Liver (tissue), 3 donors: ENCODE results near the gene RNF8.

Experiments used
- ATF3 ChIP-seq: IDR thresholded peaks from 2 replicates; pipeline ENCODE4 v1.6.1; 2016; ENCODE audit warnings: antibody characterized with exemption
- EGR1 ChIP-seq, 2 donors: IDR thresholded peaks; 2 replicates each; pipeline ENCODE4 v1.6.1; 2016 to 2018; ENCODE audit warnings: antibody characterized with exemption in 2 of 2, low read depth in 2 of 2
- JUND ChIP-seq, 2 donors: IDR thresholded peaks; 2 replicates each; pipeline ENCODE4 v1.6.1; 2016; ENCODE audit warnings: antibody characterized with exemption in 2 of 2
- TAF1 ChIP-seq: conservative IDR thresholded peaks from 2 replicates; pipeline ENCODE4 v1.6.1; 2016; ENCODE audit warnings: antibody characterized with exemption, mild to moderate bottlenecking
- ZBTB33 ChIP-seq: IDR thresholded peaks from 2 replicates; pipeline ENCODE4 v1.6.1; 2016; ENCODE audit warnings: antibody characterized with exemption
- TF ChIP-seq, protein P1 (sequence below): fragments of 150-350 bp; IDR thresholded peaks from 2 replicates; pipeline ENCODE4 v1.5.1; 2017; ENCODE audit warnings: improper control_type of control experiment, low read depth, low read length; ENCODE audit not compliant: missing input control
- TF ChIP-seq, protein P2 (sequence below): IDR thresholded peaks from 2 replicates; pipeline ENCODE4 v1.6.1; 2016; ENCODE audit warnings: antibody characterized with exemption, mild to moderate bottlenecking
- donor health status: healthy.
- donor health status: healthy.

DNA sequence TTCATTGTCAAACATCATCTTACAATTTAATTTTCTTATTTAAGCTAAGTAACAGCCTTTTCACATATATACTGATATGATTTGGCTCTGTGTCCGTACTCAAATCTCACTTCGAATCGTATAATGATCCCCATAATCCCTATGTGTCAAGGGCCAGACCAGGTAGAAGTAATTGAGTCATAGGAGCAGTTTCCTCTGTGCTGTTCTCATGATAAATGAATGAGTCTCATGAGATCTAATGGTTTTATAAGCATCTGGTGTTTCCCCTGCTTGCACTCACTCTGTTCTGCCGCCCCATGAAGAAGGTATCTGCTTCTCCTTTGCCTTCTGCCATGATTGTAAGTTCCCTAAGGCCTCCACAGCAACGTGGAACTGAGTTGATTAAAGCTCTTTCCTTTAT, 54.2 kb downstream of the RNF8 start:
- TF ChIP-seq, protein P1, sequence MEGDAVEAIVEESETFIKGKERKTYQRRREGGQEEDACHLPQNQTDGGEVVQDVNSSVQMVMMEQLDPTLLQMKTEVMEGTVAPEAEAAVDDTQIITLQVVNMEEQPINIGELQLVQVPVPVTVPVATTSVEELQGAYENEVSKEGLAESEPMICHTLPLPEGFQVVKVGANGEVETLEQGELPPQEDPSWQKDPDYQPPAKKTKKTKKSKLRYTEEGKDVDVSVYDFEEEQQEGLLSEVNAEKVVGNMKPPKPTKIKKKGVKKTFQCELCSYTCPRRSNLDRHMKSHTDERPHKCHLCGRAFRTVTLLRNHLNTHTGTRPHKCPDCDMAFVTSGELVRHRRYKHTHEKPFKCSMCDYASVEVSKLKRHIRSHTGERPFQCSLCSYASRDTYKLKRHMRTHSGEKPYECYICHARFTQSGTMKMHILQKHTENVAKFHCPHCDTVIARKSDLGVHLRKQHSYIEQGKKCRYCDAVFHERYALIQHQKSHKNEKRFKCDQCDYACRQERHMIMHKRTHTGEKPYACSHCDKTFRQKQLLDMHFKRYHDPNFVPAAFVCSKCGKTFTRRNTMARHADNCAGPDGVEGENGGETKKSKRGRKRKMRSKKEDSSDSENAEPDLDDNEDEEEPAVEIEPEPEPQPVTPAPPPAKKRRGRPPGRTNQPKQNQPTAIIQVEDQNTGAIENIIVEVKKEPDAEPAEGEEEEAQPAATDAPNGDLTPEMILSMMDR: no peak
- TF ChIP-seq JUND (IDR thresholded peaks at IDR 0.05) (no peak), ATF3 (no peak), TAF1 (no peak), EGR1 (IDR thresholded peaks at IDR 0.05; ENCODE audit: low read depth in 2 of 2) (no peak), ZBTB33 (no peak)
- TF ChIP-seq, protein P2, sequence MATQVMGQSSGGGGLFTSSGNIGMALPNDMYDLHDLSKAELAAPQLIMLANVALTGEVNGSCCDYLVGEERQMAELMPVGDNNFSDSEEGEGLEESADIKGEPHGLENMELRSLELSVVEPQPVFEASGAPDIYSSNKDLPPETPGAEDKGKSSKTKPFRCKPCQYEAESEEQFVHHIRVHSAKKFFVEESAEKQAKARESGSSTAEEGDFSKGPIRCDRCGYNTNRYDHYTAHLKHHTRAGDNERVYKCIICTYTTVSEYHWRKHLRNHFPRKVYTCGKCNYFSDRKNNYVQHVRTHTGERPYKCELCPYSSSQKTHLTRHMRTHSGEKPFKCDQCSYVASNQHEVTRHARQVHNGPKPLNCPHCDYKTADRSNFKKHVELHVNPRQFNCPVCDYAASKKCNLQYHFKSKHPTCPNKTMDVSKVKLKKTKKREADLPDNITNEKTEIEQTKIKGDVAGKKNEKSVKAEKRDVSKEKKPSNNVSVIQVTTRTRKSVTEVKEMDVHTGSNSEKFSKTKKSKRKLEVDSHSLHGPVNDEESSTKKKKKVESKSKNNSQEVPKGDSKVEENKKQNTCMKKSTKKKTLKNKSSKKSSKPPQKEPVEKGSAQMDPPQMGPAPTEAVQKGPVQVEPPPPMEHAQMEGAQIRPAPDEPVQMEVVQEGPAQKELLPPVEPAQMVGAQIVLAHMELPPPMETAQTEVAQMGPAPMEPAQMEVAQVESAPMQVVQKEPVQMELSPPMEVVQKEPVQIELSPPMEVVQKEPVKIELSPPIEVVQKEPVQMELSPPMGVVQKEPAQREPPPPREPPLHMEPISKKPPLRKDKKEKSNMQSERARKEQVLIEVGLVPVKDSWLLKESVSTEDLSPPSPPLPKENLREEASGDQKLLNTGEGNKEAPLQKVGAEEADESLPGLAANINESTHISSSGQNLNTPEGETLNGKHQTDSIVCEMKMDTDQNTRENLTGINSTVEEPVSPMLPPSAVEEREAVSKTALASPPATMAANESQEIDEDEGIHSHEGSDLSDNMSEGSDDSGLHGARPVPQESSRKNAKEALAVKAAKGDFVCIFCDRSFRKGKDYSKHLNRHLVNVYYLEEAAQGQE: no peak
